SKM-1 treated with dmso at 0.1 percent for 144 hours (cell line): Measurements from ENCODE around the gene MINDY1.

Experiments
- DNase-seq: peaks from one replicate; lab custom pipeline; 2025; ENCODE audit not compliant: unreplicated experiment; lab: John Stamatoyannopoulos, UW

The MINDY1 gene, protein sequence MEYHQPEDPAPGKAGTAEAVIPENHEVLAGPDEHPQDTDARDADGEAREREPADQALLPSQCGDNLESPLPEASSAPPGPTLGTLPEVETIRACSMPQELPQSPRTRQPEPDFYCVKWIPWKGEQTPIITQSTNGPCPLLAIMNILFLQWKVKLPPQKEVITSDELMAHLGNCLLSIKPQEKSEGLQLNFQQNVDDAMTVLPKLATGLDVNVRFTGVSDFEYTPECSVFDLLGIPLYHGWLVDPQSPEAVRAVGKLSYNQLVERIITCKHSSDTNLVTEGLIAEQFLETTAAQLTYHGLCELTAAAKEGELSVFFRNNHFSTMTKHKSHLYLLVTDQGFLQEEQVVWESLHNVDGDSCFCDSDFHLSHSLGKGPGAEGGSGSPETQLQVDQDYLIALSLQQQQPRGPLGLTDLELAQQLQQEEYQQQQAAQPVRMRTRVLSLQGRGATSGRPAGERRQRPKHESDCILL

DNA sequence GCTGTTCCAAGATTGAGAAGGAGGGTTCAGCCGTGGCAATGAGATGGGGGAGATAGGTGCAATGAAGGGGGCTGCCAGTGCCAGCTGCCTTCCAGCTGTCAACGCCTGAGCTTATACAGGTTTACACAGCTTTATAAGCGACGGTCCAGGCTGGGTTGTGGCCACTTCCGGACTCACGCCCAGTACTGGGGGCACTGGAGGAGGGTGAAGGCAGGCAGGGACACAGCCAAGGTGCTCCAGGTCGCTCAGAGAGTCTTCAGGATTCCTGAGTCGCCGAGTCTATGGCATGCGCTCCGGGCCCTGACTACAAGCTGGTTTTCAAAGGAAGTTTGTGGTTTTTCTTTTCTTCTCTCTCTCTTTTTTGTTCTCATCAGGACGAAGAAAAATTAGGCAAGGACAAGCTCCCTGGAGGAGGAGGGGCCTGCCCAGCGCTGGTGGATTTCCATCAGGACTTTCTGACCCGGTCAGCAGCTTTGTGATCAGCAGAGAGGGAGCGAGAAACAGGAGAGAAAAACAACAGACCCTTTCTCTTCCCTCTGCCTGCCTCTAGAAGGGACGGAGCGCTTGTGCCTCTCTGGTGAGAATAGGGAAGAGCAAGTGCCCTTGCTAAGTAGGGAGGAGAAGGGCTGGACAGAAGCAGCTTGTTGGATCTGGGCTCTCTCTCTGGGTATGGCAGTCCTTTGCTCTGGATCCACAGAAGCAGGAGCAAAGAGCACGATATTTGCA, at the start of gene MINDY1:
MINDY1 (minus strand) TSS at position 576 of the 726 bp plus-strand sequence. CDS start 4,285 bp downstream, outside the sequence.
- peak; percentile 92 for DNase-seq

DNA sequence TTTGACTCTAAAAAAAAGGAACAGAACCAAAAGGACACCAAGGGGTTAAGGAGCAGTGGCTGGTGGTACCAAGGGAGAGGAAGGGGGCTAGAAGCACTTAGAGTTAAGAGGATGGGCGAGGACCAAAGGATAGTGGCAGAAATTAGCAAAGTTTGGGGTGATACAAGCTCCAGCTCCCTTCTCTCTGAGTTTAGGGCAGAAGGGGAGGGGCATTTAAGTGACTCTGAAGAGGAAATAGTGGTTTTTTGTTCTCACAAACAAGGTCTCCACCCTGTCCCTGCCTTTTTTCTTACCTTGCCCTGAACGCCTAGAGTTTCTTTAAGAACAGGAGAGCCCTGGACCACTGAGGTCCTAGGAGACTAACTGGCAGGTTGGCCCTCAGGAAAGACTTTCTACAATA, 49.4 kb upstream of the MINDY1 start:
- DNase-seq: peak; percentile 51

DNA sequence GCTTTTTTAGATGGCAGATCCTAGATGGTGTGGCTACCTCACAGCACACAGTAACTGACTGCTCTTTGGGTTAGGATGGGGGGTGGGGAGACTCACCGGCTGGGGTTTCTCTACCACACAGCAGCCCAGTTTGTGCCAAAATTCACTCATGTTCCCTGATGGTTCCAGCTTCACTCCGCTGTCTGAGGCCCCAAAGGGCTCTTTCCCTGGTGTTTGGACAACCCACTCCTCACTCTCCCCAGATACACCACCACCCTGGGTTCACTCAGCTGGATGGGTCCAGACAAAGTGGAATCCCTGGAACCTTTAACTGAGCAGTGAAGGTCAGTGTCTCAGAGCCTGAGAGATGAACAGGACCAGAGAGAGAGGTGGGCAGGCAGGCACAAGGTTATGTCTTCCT, 48.9 kb upstream of the MINDY1 start:
- DNase-seq: no peak

DNA sequence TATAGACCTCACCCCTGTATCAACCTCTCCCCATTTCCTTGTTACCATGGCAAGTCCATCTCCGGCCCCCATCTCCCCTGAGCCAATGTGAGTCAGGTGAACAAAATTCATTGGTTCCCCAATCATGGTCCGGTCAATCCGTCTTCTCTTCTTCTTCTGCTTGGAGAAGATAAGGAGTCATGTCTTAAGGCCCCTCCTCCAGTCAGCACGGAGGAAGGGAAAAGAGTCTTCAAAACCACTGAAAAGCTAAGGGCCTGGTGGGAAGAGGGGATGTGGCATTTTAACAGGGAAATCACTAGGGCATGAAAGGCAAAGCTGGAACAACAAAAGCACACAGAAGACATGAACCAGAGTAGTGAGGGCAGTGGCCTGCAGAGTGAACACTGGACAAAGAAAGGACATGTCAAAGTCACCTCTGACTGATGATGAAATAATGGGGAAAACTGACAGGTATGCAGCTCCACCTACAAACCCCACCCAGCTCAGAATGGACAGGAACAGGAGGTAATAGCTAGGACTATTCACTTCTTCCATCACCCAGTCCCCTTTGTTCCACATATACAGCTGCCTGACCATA, 48.4 kb upstream of the MINDY1 start:
- DNase-seq: no peak

DNA sequence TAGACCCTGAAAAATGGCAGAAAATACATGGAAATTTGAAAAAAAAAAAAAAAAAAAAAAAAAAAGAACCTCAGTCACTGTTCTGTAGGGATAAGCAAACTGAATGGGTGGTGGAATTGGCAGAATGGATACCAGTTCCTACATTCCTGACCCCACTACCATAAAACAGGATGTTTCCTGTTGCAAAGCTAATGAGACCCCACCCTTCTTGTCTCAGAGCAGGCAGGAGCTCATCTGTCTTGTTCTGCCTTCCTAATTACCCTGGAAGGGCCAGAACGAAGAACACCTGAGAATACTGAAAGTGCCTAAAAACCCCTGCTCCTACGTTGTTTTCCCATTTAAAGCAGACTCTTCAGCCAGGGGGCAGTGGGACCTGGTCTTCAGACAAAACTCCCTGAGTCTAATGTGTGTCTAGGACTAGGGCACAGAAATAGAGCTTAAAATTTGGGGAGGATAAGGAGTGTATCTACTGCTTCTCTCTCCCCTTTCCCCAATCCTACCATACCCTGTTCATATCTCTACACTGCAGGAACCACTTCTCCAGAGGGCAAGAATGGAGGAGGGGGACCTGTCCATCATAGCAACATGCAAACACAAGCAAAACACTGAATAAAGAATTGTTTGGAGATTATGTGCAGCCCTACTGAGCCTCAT, 44.8 kb upstream of the MINDY1 start:
- DNase-seq: no peak

DNA sequence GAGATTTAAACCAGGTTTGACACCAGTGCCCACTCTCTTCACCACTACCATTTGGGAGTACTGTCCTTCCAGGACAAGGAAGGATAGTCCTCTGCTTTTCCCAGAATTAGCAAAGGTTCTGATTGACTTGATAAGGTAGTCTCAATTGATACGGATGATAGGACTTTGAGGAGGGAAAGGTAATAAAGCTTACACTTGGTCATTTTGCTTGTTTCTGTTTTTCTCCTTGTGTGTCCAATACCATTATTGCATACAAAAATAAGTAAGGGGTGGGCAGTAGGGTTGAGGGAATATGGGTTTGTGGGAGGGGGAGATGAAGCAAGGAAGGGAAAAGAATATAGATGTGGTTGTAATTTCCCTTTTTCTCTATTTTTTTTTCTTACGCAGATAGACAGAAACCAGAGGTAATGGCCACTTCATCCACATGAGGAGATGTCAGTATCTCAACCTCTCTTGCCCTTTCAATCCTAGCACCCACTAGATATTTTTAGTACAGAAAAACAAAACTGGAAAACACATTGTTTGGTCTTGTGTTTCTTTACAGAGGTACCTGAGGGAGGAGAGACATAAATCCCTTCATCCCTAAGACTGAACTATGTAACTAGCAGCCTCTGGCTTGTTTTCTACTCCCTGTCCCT, 43.5 kb upstream of the MINDY1 start:
- no peak for DNase-seq

DNA sequence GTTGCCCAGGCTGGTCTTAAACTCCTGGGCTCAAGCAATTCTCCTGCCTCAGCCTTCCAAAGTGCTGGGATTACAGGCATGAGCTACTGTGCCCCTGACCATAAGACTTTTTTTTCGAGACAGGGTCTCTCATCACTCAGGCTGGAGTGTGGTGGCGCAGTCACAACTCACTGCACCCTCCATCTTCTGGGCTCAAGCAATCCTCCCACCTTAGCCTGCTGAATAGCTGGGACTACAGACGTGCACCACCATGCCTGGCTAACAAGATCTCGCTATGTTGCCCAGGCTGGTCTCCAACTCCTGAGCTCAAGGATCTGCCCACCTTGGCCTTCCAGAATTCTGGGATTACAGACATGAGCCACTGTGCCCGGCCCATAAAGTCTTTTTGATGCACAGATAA, 42.8 kb upstream of the MINDY1 start:
- no peak for DNase-seq

DNA sequence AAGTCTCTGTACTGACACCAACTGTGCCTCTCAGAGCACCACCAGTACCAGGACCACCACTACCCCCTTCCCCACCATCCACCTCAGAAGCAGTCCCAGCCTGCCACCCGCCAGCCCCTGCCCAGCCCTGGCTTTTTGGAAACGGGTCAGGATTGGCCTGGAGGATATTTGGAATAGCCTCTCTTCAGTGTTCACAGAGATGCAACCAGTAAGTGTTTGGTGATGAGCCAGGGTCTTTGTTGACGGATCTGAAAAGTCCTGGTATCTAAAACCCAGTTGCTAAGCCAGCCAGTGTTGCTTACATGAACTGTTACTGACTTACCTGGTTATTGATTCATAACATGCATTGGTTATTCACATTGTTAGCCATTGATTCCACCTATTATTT, 41.9 kb upstream of the MINDY1 start:
- no peak for DNase-seq

DNA sequence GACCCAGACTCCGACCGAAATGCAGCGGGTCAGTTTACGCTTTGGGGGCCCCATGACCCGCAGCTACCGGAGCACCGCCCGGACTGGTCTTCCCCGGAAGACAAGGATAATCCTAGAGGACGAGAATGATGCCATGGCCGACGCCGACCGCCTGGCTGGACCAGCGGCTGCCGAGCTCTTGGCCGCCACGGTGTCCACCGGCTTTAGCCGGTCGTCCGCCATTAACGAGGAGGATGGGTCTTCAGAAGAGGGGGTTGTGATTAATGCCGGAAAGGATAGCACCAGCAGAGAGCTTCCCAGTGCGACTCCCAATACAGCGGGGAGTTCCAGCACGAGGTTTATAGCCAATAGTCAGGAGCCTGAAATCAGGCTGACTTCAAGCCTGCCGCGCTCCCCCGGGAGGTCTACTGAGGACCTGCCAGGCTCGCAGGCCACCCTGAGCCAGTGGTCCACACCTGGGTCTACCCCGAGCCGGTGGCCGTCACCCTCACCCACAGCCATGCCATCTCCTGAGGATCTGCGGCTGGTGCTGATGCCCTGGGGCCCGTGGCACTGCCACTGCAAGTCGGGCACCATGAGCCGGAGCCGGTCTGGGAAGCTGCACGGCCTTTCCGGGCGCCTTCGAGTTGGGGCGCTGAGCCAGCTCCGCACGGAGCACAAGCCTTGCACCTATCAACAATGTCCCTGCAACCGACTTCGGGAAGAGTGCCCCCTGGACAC, 41.4 kb upstream of the MINDY1 start:
- peak; percentile 86 for DNase-seq

DNA sequence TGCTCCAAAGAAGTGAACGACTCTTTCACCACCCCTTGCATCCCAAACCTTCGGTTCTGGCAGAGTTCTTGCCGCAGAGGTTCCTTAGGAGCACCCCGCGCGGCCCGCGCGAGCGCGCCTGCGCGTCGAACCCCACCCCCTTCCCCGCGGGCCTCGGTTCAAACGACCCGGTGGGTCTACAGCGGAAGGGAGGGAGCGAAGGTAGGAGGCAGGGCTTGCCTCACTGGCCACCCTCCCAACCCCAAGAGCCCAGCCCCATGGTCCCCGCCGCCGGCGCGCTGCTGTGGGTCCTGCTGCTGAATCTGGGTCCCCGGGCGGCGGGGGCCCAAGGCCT, 40.9 kb upstream of the MINDY1 start, which contains the start of gene C1orf56:
C1orf56 (plus strand) TSS at position 161 of the 334 bp plus-strand sequence; CDS start at position 258, 97 bp downstream.
- DNase-seq: peak; percentile 56

DNA sequence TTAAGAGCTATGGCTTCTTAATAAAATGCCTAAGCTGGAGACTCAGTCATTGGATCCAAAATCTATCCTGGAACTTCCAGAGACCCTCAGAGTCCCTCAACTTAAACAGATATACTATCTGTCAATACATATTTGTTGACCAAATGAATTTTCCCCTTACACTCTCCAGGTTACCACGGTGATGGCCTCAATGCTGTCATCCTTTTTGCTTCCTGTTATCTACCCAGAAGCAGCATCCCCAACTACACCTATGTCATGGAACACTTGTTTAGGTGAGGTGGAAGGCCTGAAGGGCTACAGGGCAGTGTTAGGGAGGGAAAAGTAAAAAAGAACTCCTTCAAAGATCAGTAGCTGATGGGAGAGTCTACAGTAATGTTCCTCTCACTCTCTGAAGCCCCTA, 36.5 kb upstream of the MINDY1 start:
- no peak for DNase-seq

DNA sequence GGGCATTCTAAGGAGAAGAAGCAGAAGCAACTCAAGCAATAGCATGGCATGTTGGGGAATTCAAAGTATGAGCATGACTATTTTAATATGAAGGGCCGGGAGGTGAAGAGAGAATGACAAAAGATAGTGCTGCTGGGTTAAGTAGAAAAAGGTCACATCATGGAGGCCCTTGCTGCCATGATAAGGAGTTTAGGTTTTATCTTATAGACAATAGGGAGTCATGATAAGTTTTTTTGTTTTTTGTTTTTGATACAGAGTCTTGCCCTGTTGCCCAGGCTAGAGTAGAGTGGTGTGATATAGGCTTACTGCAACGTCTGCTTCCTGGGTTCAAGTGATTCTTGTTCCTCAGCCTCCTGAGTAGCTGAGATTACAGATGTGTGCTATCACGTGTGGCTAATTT, 32.8 kb upstream of the MINDY1 start:
- DNase-seq: no peak

DNA sequence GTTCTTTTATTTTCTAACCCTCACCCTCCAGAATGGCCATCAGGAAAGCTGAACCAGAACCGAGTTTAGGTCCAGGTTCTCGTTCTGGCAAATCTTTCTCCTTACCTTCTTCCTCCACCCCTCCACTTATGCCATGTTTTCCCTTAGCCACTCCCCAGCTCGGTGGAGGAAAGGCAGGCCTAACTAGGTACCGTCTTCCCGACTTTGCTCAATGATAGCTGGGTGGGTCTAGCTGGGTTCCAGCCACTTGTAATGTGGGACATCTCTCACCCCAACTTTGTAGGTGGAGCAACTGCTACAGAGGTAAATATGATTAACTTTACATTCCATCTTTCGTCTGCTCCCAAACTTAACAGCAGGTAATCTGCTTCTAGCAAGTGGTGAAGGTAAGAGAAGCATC, 30.3 kb upstream of the MINDY1 start:
- DNase-seq: no peak

DNA sequence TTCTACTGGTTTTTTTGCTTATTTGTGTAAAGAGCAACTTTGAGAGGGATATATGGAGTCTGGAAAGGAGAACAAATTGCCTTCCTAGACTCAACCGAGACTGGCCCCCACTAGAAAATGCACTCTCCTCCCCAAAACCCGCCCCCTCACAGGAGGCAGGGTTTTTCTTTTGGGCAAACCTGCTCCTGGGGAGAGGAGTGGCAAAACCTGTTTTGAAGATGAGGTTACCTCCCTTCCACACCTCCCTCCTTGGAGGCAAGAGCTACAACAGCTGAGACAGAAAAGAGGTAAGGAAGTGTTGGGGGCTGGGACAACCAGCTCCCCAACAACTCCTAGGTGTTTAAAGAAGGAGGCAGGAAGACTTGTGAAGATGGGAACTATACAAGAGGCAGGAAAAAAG, 29.7 kb upstream of the MINDY1 start, which contains the start of gene BNIPL:
BNIPL (plus strand) TSS at position 231 of the 400 bp plus-strand sequence; CDS start at position 371, 140 bp downstream.
- DNase-seq: no peak

DNA sequence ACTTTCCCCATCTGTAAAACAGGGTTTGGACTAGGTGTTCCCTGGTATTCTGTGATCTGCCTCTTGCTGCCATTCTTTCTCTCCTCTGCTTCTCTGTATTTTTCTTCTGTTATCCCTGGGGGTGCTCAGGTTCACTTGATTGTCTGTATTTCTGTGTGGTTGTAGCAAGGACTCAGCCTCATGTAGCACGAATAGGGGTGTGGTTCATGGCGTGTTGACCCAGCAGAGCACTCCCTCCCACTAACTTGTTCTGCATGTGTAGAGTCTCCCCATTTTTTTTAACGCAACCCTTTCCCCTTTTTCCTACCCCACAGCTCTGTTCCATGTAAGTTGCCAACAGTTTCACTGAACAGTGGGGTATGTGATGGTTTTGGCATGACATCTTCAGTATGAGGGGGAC, 28.5 kb upstream of the MINDY1 start:
- no peak for DNase-seq

DNA sequence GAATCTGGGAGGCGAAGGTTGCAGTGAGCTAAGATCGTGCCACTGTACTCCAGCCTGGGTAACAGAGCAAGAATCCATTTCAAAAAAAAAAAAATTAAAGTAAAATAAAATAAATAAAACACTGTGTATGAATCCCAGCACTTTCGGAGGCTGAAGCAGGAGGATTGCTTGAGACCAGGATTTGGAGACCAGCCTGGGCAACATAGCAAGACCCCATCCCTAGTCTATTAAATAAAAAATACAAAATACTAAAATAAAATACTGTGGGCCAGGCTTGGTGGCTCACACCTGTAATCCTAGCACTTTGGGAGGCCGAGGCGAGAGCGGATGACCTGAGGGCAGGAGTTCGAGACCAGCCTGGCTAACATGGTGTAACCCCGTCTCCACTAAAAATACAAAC, 25.5 kb upstream of the MINDY1 start:
- no peak for DNase-seq

DNA sequence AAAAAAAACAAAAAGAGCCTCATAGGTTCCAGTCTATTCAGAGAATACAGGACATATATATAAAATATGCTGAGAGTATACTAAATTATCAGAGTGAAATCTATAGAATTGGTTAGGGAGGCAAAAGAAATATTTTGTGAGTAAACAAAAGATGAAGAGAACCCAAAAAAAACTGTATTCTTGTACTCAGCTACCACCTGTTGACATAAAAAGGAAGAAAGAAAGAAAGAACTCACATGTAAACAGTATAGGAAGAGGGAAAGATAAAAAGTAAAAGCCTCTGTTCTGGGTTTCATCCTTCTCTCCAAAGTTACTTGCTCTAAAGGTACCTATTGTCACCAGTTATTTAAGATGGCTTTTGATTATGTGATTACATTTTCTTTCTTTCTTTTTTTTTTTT, 19.8 kb upstream of the MINDY1 start:
- no peak for DNase-seq

DNA sequence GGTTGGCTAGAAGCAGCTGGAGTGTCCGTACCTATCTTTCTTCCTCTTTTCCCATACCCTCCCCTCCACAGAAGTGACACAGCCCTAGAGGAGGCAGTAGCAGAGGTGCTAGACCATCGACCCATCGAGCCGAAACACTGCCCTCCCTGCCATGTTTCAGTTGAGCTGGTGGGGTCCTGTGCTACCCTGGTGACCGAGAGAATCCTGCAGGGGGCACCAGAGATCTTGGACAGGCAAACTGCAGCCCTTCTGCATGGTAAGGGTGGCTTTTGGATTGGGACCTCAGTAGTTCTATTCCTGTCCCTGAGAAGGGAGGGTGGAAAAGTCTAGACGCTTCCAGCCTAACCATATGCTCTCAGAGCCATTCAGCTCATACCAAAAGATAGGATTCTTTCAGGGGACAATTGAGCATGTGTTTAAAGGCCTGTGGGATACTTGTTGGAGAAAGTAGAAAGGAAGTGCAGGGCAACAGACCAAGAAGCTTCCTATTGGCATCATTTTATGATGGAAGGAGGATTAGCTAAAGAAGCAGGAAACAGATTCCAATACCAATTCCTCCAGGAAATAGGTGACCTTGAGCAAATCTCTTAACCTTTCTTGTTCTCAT, 17.9 kb upstream of the MINDY1 start:
- peak; percentile 84 for DNase-seq

DNA sequence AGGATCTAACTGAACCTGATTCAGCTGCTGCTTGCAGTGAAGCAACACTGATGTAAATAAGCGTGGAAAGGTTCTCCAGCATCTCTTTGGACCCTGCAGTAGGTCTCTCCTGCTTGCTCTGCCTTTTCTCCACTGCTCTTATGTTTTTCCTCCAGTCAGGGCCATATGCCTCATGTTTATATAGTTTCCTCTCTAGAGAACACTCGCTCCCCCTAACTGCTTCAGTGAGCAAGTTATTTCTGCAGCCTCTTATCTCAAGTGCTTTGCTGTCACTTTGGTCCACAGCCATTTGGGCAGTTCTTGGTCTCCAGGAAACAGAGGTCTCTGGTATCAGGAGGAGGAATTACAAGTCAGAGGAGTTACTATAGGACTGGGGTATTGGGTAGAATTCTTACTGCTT, 6.8 kb upstream of the MINDY1 start:
- DNase-seq: no peak
